HG02678 (cell line): ENCODE data around the gene ADPRHL1.
"Not testable (repeated sequence)": the region's sequence is repeated elsewhere in the genome, so short reads cannot be mapped to it uniquely, and the experiment has no call there.

Experiments used
- ATAC-seq: cut with Tn5 transposase; IDR thresholded peaks from one replicate; pipeline ENCODE4 v1.9.1; 2021; ENCODE audit warnings: mild to moderate bottlenecking, moderate library complexity; ENCODE audit not compliant: unreplicated experiment

The ADPRHL1 gene

DNA sequence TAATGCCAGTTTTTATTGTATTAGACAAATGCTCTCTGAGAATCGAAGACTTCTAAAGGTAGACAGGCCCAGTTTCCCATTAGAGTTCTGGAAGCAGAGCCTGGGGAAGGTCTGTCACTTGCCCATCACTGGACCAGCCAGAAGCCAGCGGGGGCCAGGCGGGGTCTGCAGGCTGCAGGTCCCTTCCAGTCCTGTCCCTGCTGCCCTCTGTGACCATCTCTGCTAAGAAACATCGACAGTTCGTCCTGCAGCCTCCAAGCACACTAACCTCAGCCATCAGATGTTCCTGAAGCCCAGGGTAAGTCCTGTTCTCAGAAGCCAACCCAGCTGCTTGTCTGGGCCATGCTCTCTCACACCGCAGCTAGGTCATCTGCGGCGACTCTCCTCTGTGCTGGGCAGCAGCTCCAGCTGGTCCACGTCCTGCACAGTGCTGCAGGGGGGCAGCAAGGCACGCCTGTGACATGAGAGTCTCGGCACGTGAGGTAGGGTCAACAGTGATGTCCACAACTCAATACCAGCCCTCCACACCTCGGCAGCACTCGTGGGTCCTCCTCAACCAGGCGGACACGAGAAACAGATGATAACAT lies 2.9 kb upstream of the ADPRHL1 start:
- ATAC-seq = no peak

GRCh38 chr13:113455384-113455783 lies 2.1 kb upstream of the ADPRHL1 start:
- ATAC-seq = no peak

DNA sequence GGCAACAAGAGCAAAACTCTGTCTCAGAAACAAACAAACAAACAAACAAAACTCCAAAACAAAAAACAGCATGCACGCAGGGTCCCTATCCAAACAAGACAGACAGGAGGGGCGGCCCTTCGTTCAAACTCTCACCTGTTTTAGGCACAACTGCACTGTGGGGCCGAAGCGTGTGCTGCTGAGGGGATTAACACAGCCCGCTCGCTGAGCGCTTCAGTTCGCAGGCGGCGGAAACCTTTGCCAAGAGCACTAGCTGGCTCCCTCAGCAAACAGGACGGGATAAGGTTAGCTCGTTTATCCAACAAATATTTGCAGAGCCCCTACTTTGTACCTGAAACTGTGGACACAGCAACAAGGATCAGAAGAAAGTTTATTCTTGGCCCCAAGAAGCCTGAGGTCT lies 1.6 kb upstream of the ADPRHL1 start:
- ATAC-seq = no peak

GRCh38 chr13:113452466-113452865 lies 822 bp downstream of the ADPRHL1 start:
- no peak for ATAC-seq

DNA sequence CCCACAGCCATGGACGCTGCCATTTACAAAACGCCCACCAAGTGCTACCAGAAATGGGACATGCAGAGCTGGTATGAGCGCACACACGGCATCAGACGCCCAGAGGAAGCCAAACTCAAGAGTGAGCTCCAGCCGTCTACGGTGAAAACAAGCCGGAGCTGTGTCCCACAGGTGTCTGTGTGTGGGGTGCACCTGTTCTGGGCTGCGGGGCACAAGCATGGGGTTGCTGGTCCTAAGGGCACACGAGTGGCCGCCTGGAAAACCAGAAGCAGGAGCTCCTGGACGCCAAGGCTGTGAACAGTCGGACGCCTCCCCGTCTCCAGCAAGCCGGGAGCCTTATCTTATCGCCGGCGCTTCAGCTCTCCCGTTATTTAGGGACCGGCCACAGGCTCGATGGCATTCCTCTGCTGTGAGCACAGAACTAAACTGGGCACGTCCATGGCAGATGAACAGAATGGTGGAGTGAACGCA lies 1.3 kb downstream of the ADPRHL1 start:
- ATAC-seq = no peak

DNA sequence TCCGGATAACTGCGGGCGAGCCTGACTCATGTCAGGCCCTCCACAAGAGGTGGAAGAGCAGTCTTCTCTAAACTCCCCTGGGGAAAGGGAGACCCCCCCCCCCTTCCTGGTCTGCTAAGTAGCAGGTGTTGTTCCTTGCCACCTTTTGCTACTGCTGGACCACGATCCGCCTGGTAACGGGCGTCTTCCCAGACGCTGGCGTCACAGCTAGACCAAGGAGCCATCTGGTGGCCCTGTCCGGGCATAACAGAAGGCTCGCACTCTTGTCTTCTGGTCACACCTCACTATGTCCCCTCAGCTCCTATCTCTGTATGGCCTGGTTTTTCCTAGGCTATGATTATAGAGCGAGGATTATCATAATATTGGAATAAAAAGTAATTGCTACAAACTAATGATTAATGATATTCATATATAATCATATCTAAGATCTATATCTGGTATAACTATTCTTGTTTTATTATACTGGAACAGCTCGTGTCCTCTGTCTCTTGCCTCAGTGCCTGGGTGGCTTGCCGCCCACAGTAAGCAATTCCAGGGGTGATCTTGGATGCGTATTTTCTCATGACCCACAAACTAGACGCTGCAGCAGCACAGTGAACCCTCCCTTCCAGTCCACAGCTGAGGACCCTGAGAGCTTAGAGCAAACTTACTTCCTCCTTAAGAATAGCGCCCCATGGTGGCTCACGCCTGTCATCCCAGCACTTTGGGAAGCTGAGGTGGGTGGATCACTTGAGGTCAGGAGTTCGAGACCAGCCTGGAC lies 2.2 kb downstream of the ADPRHL1 start:
- ATAC-seq = not testable (repeated sequence)

GRCh38 chr13:113450348-113450744 lies 2.9 kb downstream of the ADPRHL1 start:
- not testable (repeated sequence) for ATAC-seq

- ATAC-seq = no peak
Measured at GRCh38 chr13:113449693-113450347, 3.5 kb downstream of the ADPRHL1 start.

GRCh38 chr13:113448885-113449692 lies 4.2 kb downstream of the ADPRHL1 start:
- ATAC-seq = no peak

GRCh38 chr13:113448545-113448884 lies 4.8 kb downstream of the ADPRHL1 start:
- no peak for ATAC-seq

GRCh38 chr13:113447596-113447995 lies 5.7 kb downstream of the ADPRHL1 start:
- ATAC-seq = no peak

DNA sequence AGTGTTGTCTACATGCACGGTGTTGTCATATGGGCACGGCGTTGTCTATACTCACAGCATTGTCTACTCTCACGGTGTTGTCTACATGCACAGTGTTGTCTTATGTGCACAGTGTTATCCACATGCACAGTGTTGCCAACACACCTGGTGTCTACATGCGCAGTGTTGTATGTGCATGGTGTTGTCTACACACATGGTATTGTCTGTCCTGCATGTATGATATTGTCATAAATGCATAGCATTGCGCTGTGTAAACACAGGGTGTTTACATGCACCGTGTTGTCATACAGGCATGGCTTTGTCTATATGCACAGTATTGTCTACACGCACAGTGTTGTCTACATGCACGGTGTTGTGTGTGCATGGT lies 6.8 kb downstream of the ADPRHL1 start:
- ATAC-seq = no peak

- peak; percentile 88 for ATAC-seq
Measured at GRCh38 chr13:113445791-113446487, 7.3 kb downstream of the ADPRHL1 start.

DNA sequence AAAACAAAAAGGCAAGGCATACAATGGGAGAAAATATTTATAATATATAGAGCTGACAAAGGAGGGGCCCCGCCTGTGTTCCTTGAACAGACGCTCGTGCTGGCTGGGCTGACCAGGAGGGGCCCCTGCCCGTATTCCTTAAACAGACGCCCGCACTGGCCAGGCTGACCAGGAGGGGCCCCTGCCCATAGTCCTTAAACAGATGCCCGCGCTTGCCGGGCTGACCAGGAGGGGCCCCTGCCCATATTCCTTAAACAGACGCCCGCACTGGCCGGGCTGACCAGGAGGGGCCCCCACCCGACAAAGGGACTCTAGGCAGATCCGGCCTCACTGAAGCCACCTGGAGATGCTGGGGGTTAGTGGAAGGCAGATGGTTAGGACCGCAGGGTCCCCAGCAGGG lies 9.3 kb downstream of the ADPRHL1 start:
- no peak for ATAC-seq

- no peak for ATAC-seq
Measured at GRCh38 chr13:113442985-113443362, 10.3 kb downstream of the ADPRHL1 start.

GRCh38 chr13:113442354-113442984 lies 10.8 kb downstream of the ADPRHL1 start:
- no peak for ATAC-seq

DNA sequence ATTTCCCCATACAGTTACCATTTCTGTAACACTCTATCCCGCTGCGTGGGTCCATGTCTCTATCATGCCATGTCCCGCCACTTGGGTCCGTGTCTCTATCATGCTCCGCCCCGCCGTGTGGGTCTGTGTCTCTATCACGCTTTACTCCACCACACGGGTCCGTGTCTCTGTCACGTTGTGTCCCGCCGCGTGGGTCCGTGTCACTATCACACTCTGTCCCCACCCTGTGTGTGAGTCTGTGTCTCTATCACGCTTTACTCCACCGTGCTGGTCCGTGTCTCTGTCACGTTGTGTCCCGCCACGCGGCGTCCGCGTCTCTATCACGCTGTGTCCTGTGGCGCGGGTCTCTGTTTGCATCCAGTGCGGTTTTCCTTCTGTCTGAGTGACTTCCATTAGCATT lies 11.6 kb downstream of the ADPRHL1 start:
- no peak for ATAC-seq

- ATAC-seq = no peak
Measured at GRCh38 chr13:113437408-113438010, 15.8 kb downstream of the ADPRHL1 start.

GRCh38 chr13:113436866-113437265 lies 16.4 kb downstream of the ADPRHL1 start:
- ATAC-seq = not testable (repeated sequence)

DNA sequence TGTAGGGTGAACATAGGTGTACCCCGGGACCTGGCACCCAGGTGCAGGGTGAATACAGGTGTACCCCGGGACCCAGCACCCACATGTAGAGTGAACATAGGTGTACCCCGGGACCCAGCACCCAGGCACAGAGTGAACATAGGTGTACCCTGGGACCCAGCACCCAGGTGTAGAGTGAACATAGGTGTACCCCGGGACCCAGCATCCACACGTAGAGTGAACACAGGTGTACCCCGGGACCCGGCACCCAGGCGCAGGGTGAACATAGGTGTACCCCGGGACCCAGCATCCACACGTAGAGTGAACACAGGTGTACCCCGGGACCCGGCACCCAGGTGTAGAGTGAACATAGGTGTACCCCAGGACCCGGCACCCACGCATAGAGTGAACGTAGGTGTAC lies 17.4 kb downstream of the ADPRHL1 start:
- not testable (repeated sequence) for ATAC-seq
